Measurements from ENCODE around the gene GIT1.
A peak's percentile ranks its signal among the peaks of the same experiment; 100 is the strongest.

Gene GIT1

GRCh38 chr17:29578626-29579485, 10.6 kb downstream of the GIT1 start:
- no peak for DNase-seq

GRCh38 chr17:29577385-29578211, 11.8 kb downstream of the GIT1 start:
- DNase-seq = no peak

GRCh38 chr17:29577001-29577370, 12.5 kb downstream of the GIT1 start:
- no peak for DNase-seq

GRCh38 chr17:29576214-29577000, 13.0 kb downstream of the GIT1 start:
- no peak for DNase-seq

- DNase-seq = no peak
These were observed 13.8 kb downstream of the GIT1 start for GRCh38 chr17:29575511-29576213.

- no peak for DNase-seq
These were observed 14.5 kb downstream of the GIT1 start for GRCh38 chr17:29574732-29575510.

GRCh38 chr17:29573871-29574731, 15.3 kb downstream of the GIT1 start:
- no peak for DNase-seq

GRCh38 chr17:29573558-29573869, 15.9 kb downstream of the GIT1 start:
- no peak for DNase-seq

GRCh38 chr17:29572691-29573557, 16.5 kb downstream of the GIT1 start:
- DNase-seq = no peak

GRCh38 chr17:29571883-29572681, 17.4 kb downstream of the GIT1 start:
- DNase-seq = no peak

- DNase-seq = no peak
These were observed 18.0 kb downstream of the GIT1 start for GRCh38 chr17:29571486-29571882.

GRCh38 chr17:29570521-29570920, 18.9 kb downstream of the GIT1 start:
- no peak for DNase-seq

GRCh38 chr17:29569245-29569950, 20.1 kb downstream of the GIT1 start:
- DNase-seq = no peak

GRCh38 chr17:29568331-29569244, 20.9 kb downstream of the GIT1 start, which contains the start of gene TP53I13:
TSS of gene TP53I13 (plus strand) at chr17:29568701. CDS start at chr17:29568759, 58 bp downstream.
- DNase-seq = peak; percentile 94

GRCh38 chr17:29567554-29568330, 21.7 kb downstream of the GIT1 start:
- peak; percentile 91 for DNase-seq

GRCh38 chr17:29567304-29567553, 22.2 kb downstream of the GIT1 start:
- DNase-seq = no peak

All from NCI-H526 treated with DMSO at 0.1 percent for 48 hours (cell line).